ENCODE data around the gene GPHN.

GRCh38 chr14:67170660-67171059, 662.7 kb downstream of the GPHN start:
- TF ChIP-seq POLR2AphosphoS5 (IDR thresholded peaks at IDR 0.05; ENCODE audit: borderline replicate concordance, low read depth, low read length) (no peak), EZH2 (IDR thresholded peaks at IDR 0.05) (no peak), FOXP2 (optimal IDR thresholded peaks at IDR 0.05; ENCODE audit: control extremely low read depth, extremely low read length, insufficient read depth) (no peak)
